Stimulated activated CD8-positive, alpha-beta memory T cell treated with anti-CD3 and anti-CD28 coated beads, Interleukin-12 subunit alpha, Interleukin-12 subunit beta, amount 100 ng/mL, for 1 hour (primary cell): ENCODE measurements around the gene CUTA.
"Not testable (repeated sequence)": the region's sequence is repeated elsewhere in the genome, so short reads cannot be mapped to it uniquely, and the experiment has no call there.

ENCODE experiments used
- DNase-seq: peaks from one replicate; pipeline ENCODE4 v3.0.0-alpha.2; 2020; ENCODE audit warnings: low read depth

The CUTA gene

DNA sequence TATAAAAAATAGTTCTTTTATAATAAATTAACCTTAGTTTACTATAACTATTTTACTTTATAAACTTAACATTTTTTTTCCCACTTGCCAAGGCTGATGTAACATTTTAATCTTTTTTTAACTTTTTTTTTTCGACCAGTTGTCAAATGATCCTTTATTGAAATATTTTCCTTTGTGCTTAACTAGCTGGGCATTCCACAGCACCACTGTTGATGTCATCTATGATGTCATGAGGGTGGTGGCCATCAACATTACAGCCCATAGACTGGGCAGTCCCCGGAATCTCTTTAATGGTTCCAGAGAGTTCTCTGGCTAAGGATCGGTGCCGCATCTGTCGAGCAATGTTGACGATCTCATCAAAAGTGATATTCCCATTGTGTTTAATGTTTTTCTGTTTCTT is 18.0 kb downstream of the CUTA start:
- DNase-seq, result not testable (repeated sequence)

DNA sequence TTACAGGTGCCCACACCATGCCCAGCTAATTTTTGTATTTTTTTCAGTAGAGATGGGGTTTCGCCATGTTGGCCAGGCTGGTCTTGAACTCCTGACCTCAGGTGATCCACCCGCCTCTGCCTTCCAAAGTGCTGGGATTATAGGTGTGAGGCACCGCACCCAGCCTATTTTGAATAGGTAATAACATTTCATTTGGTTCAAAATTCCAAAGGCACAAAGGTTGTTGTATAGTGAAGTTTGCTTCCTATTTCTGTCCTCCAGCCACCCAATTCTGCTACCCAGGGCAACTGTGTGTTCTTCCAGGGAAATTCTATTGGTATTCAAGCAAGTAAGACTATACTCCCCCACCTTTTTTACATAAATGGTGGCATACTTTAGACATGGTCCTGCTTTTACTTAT is 19.3 kb downstream of the CUTA start:
- not testable (repeated sequence) for DNase-seq

DNA sequence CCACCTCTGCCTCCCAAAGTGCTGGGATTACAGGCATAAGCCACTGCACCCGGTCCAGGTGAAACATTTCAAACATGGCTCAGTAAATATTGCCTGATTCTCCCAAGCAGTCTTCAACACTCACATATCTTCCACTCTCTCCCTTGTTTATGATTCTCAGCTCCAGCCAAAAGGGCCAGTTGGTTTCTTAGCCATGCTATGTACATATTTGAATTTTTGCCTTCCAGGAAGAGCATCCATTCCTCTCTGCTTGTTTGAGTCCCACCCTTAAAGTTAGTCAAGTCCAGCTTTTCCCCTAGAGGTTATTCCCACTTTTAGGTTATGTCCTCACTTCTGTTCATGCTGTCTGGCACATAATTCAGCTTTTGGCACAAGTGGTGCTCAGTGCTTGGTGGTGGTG is 20.4 kb downstream of the CUTA start:
- no peak for DNase-seq

DNA sequence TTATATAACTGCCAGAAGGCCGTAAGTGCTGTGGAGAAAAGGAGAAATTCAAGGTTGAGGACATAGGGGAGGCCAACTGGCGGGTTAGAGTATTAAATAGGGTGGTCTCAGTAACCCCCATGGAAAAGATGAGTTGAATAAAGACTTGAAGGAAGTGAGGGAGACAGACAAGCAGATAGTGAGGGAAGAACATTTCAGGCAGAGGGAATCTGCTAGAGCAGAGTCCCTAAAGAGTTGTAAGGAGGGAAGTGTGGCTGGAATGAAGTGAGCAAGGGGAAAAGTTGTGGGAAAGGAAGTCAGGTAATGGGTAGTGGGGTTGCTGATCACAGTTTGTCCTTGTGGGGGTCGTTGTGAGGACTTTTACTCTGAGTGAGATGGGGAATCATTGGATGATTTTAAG is 24.9 kb downstream of the CUTA start:
- DNase-seq, result no peak

DNA sequence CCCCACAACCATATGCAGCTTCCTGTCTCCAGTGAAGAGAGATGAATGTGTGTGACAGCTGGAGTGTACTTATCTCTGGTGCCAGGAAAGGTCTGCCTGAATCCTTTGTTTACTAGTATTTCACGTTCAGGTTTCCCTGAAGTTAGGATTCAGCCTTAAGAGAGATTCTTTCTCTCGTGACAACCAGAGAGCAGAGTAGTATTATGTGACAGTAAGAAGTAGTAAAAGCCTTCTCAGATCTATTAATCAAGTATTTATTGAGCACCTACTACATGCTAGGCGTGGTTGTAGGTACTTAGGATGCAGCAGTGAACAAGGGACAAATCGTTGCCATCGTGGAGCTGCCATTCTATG is 25.3 kb downstream of the CUTA start:
- no peak for DNase-seq

DNA sequence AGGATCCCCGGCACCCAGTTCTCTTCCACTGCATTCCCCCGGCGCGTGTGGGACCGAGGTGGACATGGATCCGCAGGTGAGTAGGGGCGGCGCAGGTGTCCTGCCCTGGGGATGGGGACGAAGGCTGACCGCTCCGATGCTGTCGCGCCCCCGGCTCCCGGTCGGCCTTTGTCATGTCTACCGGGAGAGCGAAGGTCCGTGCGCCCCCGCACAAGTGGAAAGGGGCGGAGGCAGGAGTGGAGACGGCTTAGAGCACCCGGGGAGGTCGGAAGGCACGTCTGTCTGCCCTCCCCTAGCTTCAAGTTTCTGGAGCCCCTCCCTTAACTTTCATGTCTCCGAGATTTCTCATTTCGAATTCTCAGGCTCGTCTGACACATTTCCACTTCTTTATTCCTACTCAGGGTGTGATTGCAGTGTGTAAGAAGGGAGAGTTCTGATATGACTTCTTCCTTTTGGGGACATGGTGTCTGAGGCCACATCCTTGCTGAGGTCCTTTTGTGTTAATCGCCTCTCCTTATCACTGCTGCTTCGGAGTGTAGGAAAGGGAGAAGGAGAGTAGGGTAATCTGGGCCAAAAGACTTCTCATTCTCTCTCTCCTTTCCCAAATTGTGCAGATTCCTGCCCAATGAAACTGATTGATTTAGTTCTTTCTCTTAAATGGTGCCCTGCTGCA is 25.8 kb downstream of the CUTA start:
- DNase-seq, result no peak

DNA sequence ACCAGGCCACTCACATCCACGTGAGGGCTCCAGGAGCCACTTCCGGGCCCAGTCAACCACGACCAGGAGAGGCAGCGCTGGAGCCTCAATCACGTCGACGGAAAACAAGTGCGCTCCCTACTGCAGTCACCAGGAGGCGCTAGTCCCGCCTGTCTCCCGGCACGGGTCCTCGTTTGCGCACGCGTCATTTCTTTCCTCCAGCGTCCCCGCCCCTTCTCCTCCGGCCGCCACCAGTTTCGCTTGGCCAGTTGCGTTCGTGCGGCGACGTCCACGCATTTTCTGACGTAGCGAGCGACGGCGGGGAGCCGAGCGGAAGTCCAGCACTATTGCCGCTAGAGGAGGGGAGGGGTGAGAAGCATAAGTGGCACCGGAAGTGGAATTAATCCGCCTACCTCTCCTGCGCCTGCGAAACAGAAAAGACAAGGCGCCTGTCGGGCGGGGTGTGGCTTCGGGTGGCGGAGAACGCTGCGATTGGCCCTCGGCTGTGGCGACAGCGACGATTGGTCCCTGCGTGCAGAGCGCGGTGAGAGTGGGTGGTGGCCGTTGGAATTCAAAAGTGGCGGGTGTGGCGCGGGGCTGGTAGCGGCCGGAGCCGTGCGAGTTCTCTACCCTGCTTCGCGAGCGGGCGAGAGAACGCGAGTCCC is 26.5 kb downstream of the CUTA start, which contains the start of gene KIFC1:
TSS of gene KIFC1 (plus strand) at position 546 of the 644 bp plus-strand sequence. CDS start 163 bp downstream, outside the sequence.
- DNase-seq, result peak; percentile 99

DNA sequence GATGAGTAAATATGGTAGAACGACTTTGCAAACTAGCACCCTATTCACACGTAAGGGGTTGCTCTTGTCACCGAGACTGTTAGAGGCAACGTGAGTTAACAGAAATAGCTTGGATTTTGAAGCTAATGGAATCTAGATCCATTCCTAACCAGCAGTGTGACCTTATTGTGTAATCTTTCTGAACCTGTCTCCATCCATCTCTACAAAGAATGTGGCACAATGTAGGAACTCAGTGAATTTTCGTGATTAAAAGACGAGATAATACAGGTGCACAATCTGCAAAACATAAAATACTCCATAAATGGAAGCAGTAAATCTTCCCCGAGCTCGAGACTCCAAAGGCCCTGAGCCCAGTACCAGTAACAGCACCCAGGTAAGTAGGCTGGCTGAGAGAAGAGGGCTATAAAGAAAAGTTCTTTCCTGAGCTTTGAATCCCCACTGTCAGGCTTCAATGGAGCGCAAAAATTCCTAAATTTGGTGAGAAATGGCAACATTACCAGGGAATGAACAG is 27.1 kb downstream of the CUTA start:
- DNase-seq, result no peak

DNA sequence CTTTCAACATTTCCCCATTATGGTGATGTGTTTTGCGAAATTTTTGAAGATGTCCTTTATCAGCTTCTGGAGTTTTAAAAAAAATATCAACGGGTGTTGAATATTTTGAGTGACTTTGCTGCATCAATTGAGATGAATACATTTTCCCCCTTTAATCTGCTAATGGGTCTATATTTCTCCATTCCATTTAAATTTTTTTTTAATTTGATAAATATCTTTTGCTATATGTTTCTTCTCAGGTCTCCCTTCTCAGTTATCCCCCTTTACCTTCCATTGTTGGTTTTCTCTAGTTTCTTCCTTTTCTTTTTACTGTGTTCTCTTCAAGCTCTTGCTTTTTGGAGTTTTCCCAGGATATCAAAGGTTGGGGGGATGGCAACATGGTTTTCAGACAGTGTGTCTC is 27.7 kb downstream of the CUTA start:
- no peak for DNase-seq

DNA sequence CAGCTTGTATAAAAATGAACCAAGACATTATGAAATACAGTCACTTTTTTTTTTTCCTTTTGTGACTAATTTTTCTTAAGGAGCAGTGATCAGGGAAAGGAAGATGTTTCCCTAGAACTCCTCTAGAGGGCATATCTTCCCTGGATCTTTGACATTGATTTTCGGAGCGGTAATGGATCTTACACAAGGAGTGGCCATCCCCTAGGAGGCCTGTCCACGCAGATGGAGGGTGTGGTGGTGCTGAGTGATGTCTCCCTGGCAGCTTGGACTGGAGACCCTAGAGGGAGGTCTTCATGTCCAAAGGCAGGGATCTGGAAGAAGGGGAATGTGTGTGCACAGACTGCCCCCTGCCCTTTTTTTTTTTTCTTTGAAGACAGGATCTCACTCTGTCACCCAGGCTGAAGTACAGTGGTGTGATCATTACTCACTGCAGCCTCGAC is 33.3 kb downstream of the CUTA start:
- DNase-seq, result no peak

DNA sequence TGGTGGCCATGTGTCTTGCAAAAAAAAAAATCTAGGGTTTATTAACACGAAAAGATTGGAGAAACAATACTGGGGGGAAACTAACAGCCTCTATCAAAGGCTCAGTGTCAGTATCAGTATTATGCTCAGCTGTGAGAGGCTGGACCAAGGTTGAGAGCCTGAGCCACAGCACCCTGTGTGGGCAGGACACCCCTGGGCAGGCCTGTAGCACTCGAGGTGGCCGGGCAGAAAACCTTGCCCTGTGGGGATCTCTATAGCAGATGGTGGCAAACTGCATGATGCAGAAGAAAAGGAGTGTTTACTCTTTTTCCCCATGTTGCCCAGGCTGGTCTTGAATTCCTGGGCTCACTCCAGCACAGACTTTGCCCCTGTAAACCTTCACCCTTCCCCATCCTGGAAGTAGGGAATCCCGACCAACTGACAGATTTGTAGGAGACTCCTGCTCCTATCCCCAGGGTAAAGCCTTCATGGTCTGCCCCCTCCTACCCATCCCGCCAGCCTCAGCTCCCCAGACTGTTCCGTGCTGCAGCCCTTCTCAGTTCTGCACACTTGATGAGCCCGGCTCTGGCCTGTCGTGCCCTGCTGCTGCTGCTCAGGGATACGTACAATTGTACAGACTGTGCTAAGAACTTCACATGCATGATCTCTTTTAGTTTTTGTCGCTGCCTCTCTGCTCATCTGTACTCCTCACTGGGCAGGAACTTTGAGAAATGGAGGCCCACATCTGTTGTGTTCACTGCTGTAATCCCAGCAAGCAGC is 34.3 kb downstream of the CUTA start:
- no peak for DNase-seq

DNA sequence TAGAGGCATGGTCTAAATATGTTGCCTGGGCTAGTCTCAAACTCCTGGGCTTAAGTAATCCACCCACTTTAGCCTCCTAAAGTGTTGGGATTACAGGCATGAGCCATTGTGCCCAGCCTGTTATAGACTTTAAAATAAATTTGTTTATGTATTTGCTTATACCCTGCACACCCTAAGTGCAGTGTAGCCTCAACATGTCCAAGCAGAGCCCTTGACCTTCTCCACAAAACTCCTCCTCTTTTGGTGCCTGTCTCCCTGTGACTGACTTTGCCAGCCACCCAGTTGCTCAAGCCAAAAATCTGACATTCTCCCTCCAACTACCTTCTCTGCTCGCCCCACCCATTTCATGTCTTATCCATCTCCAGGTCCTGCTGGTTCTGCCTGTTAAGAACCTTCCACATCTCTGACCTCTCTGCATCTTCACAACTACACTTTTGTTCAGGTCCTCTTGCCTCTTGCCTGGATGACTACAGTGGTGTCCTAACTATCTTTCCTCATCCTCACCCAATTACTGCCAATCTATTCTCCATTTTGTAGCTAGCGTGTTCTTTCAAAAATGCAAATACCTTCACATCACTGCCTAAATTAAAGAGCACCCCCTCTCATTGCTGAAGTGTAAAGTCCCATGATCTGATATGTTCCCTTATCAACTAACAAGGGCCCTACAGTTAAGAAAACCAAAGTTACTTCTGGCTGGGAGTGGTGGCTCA is 37.5 kb downstream of the CUTA start:
- no peak for DNase-seq

DNA sequence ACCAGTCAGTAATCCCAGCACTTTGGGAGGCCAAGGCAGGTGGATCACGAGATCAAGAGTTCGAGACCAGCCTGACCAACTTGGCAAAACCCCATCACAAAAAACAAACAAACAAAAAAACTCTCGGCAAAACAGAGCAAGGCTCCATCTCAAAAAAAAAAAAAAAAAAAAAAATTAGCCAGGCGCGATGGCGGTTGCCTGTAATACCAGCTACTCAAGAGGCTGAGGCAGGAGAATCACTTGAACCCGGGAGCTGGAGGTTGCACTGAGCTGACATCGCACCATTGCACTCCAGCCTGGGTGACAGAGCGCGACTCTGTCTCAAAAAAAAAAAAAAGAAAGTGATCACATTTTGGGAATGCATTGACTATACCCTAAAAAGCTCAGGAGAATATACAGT is 38.7 kb downstream of the CUTA start:
- not testable (repeated sequence) for DNase-seq

DNA sequence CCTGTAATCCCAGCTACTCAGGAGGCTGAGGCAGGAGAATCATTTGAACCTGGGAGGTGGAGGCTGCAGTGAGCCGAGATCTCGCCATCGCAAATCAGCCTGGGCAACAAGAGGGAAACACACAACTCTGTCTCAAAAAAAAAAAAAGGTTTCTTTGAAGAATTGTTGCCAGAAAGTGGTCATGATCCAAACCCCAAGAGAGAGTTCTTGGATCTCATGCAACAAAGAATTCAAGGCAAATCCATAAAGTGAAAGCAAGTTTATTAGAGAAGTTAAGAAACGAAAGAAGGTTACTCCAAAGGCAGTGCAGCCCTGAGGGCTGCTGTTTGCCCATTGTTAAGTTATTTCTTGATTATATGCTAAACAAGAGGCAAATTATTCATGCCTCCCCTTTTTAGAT is 40.7 kb downstream of the CUTA start:
- DNase-seq, result no peak

DNA sequence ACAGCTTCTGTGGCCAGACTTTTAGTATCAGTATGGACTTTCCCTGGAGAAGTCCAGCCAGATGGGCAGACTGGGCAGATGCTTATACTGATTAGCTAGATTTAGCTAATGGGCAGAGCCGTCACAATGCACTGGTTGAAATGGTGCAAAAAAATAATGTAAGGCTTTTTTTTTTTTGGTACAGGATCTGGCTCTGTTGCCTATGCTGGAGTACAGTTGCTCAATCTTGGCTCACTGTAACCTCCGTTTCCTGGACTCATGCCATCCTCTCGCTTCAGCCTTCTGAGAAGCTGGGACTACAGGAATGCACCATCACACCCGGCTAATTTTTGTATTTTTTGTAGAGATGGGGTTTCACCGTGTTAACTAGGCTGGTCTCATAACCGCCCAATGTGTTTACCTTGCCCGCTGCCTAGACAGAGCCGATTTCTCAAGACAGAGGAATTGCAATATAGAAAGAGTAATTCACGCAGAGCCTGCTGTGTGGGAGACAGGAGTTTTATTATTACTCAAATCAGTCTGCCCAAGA is 42.7 kb downstream of the CUTA start:
- no peak for DNase-seq

DNA sequence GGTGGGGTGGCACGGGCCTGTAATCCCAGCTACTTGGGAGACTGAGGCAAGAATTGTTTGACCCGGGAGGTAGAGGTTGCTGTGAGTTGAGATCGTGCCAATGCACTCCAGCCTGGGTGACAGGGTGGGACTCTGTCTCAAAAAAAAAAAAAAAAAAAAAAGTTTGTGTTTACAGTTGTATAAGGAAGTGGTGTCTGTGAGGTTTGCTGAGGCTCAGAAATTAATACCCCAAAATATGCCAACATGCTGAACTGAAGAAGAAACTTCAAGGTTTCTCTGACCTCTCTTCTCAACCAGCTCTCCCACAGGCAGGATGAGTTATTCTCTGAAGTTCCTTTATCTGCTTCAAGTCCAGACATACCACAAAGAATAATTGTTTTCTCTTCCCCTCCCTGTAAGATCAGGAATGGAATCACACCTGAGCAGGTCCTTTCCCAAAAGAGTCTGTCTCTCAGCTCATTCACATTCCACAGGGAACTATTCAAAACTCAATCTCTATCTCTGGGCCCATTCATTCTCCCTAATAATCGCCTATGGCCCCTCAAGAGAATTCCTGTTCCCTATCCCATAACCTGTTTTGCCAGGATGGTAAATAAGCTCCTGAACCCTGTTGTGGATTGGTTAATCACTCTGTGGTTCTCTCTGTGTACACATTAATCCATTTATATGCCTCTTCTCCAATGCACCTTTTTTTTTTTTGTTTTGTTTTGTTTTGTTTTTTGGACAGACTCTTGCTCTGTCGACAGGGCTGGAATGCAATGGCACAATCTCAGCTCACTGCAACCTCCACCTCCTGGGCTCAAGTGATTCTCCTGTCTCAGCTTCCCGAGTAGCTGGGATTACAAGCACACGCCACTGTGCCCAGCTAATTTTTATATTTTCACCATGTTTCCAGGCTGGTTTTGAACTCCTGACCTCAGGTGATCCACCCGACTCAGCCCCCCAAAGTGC is 43.7 kb downstream of the CUTA start:
- DNase-seq, result no peak

DNA sequence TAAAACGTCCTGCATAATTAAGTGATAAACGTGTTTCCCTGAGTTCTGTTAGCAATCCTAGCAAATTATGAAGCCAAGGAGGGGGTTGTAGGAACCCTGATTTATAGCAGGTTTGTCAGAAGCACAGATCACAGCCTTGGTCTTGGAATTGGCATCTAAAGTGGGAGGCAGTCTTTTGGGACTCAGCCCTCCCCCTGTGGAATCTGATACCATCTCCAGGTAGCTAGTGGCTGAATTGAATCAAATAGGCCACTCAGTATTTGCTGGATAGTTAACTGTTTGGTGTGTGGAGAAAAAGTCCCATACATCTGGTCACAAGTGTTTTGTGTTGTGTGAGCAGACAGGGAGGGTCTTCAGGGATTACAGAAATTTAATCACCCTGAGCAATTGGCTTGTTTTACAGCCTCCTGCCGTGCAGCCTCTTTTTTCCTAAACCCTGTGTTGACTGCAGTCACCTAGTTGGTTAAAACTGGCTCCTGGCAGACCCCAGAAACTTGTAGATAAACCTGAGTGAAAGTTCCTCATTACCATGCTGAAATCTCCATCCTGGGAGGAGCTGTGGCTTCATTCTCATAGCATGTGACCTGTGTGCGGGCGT is 45.3 kb downstream of the CUTA start:
- no peak for DNase-seq

DNA sequence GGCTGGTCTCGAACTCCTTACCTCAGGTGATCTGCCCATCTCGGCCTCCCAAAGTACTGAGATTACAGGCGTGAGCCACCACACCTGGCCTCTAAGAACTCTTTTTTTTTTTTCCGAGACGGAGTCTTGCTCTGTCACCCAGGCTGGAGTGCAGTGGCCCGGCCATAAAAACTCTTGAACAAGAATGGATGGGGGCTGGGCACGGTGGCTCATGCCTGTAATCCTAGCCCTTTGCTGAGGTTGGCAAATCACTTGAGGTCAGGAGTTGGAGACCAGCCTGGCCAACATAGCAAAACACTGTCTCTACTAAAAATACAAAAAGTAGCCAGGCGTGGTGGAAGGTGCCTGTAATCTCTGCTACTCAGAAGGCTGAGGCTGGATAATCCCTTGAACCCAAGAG is 46.0 kb downstream of the CUTA start:
- not testable (repeated sequence) for DNase-seq

DNA sequence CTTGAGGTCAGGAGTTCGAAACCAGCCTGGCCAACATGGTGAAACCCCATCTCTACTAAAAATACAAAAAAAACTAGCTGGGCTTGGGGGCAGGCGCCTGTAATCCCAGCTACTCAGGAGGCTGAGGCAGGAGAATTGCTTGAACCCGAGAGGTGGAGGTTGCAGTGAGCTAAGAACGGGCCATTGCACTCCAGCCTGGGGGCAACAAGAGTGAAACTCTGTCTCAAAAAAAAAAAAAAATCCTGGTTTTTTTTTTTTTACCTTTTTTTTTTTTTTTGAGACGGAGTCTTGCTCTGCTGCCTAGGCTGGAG is 50.2 kb downstream of the CUTA start:
- not testable (repeated sequence) for DNase-seq

DNA sequence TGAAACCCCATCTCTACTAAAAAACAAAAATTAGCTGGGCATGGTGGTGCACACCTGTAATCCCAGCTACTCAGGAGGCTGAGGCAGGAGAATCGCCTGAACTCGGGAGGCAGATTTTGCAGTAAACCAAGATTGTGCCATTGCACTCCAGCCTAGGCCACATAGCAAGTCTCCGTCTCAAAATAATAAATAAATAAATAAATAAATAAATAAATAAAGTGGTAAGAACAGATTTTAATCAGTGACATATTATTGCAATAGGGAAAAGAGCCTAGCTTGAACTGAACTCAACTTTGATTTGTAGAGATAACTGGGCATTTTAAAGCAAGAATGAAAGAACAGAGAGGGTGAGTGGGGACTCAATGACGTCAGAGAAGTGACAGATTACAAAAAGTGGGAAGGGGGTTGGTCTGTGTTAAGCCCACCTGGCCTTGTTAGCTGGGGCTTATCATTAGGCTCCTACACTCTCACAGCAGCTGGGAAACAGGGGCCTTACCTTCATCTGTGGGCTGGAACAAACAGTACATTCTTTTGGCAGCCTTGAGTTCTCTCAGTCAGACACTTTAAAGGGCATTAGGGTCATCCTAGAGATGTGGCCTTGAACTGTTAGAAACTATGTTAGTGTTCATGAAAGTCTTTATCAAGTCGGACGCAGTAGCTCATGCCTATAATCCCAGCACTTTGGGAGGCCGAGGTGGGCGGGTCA is 50.7 kb downstream of the CUTA start:
- DNase-seq, result no peak
